K562 (cell line): ENCODE data around the gene C3orf52. TPM values are rescaled to one million over a fixed set of nuclear protein-coding genes. Genes with fewer than 3 reads are reported as not detected.

Experiments
- ATAC-seq: fragments of 200-7000 bp; cut with Tn5 transposase; 3 replicates; pipeline ENCODE4 v1.9.1; 2020; ENCODE audit warnings: moderate library complexity
- BruUV-seq: library from RNA; stranded (reverse); fragments of 400-500 nt; replicated peaks from 2 replicates; lab custom pipeline; 2021; lab: Mats Ljungman, UMichigan
- CTCF ChIA-PET: fragments of 300-600 bp; formaldehyde crosslinking; extraction: SDS; loops from one replicate; lab custom pipeline; 2021; ENCODE audit warnings: low intra/inter-chr PET ratio; lab: Yijun Ruan, JAX
- POLR2A ChIA-PET: fragments of 300-600, 350-650 bp; sonication (Branson Sonifier 250); formaldehyde crosslinking; extraction: SDS; loops from one replicate; lab custom pipeline; 2021; ENCODE audit warnings: antibody characterized with exemption, inconsistent platforms; lab: Yijun Ruan, JAX
- DNase-seq, 4 experiments: peaks; one replicate each; pipeline versions ENCODE4 v3.0.0 to v3.0.0-alpha.2; 2011 to 2018; ENCODE audit warnings: low spot score in 3 of 4, mixed read lengths in 3 of 4; ENCODE audit errors: extremely low read depth in 1 of 4
- FAIRE-seq: peaks from 2 replicates; lab custom pipeline; 2011; peaks lifted over from hg19 to GRCh38; lab: Jason Lieb, UNC
- H2AFZ ChIP-seq: 2 replicates; pipeline ENCODE4 v1.6.0; 2011; ENCODE audit warnings: low read depth, low read length, control low read depth, inconsistent platforms
- H3K27ac ChIP-seq: fragments of 200-600 bp; 3 replicates; pipeline ENCODE4 v1.8.0; 2011; ENCODE audit warnings: low read depth, mild to moderate bottlenecking, control low read depth, inconsistent platforms, low read length, moderate library complexity, mixed read lengths; ENCODE audit errors: extremely low read depth
- H3K27me3 ChIP-seq, 2 experiments: fragments of 300-600 bp in 1 of 2; 2 replicates in 1 of 2; 3 replicates in 1 of 2; pipeline versions ENCODE4 v1.6.0 to v1.8.0; 2011; ENCODE audit warnings: inconsistent platforms in 2 of 2, low read length in 2 of 2, mild to moderate bottlenecking in 1 of 2, mixed read lengths in 1 of 2, moderate library complexity in 1 of 2; ENCODE audit not compliant: control insufficient read depth in 2 of 2, insufficient read depth in 2 of 2
- H3K36me3 ChIP-seq: fragments of 300-600 bp; 3 replicates; pipeline ENCODE4 v1.8.0; 2011; ENCODE audit warnings: mild to moderate bottlenecking, low read length, inconsistent platforms; ENCODE audit not compliant: control insufficient read depth, insufficient read depth
- H3K4me1 ChIP-seq, 2 experiments: fragments of 200-600 bp in 1 of 2; replicated peaks in 1 of 2; 2 replicates in 1 of 2; 3 replicates in 1 of 2; pipeline versions ENCODE4 v1.5.1 to v1.8.0; 2011; ENCODE audit warnings: inconsistent platforms in 2 of 2, low read length in 2 of 2, mild to moderate bottlenecking in 1 of 2, mixed read lengths in 1 of 2, moderate library complexity in 1 of 2; ENCODE audit not compliant: control insufficient read depth in 2 of 2, insufficient read depth in 2 of 2
- H3K4me2 ChIP-seq: 2 replicates; pipeline ENCODE4 v1.6.1; 2011; ENCODE audit warnings: low read length, control low read depth, inconsistent platforms, mixed read lengths; ENCODE audit not compliant: insufficient read depth
- H3K4me3 ChIP-seq: fragments of 200-600 bp; sonication (generic), shearing (Covaris generic); 2 replicates; pipeline ENCODE4 v1.5.1; 2016; ENCODE audit warnings: control low read depth, inconsistent platforms
- H3K79me2 ChIP-seq: fragments of 200-600 bp; 3 replicates; pipeline ENCODE4 v1.8.0; 2011; ENCODE audit warnings: low read length, inconsistent platforms; ENCODE audit not compliant: control insufficient read depth, insufficient read depth
- H3K9ac ChIP-seq, 2 experiments: 2 replicates each; pipeline versions ENCODE4 v1.6.0 to v1.6.1; 2011; ENCODE audit warnings: low read depth in 2 of 2, low read length in 2 of 2, control low read depth in 1 of 2, inconsistent platforms in 1 of 2, mild to moderate bottlenecking in 1 of 2, mixed read lengths in 1 of 2; ENCODE audit not compliant: insufficient read depth in 1 of 2
- H3K9me1 ChIP-seq: one replicate; pipeline ENCODE4 v1.6.0; 2011; ENCODE audit warnings: inconsistent platforms, mild to moderate bottlenecking, low read length, moderate library complexity; ENCODE audit not compliant: control insufficient read depth, insufficient read depth
- H3K9me3 ChIP-seq: replicated peaks from 2 replicates; pipeline ENCODE4 v1.5.1; 2011; ENCODE audit warnings: low read depth, low read length, inconsistent platforms; ENCODE audit not compliant: control insufficient read depth, insufficient read depth
- H4K20me1 ChIP-seq: replicated peaks from 2 replicates; pipeline ENCODE4 v1.6.1; 2011; ENCODE audit warnings: low read length, inconsistent platforms, mixed read lengths; ENCODE audit not compliant: control insufficient read depth, insufficient read depth
- AFF4 ChIP-seq: sonication (generic); formaldehyde crosslinking; IDR thresholded peaks from 2 replicates; pipeline ENCODE4 v1.8.0; 2023; ENCODE audit warnings: mild to moderate bottlenecking, missing genetic modification reagents
- CBFA2T2 ChIP-seq: fragments of 450-650 bp; conservative IDR thresholded peaks from 2 replicates; pipeline ENCODE4 v1.6.1; 2017; ENCODE audit warnings: mild to moderate bottlenecking
- CGGBP1 ChIP-seq: fragments of 250-450 bp; sonication (Bioruptor Pico); IDR thresholded peaks from 2 replicates; pipeline ENCODE4 v1.9.0; 2021; ENCODE audit warnings: mild to moderate bottlenecking
- E2F6 ChIP-seq, 2 experiments: IDR thresholded peaks; 2 replicates each; pipeline ENCODE4 v1.6.1; 2011; ENCODE audit warnings: borderline replicate concordance in 1 of 2, control low read depth in 1 of 2, low read depth in 1 of 2, low read length in 1 of 2, mild to moderate bottlenecking in 1 of 2, mixed read lengths in 1 of 2, moderate library complexity in 1 of 2; ENCODE audit not compliant: insufficient read depth in 1 of 2, insufficient read length in 1 of 2, poor library complexity in 1 of 2, severe bottlenecking in 1 of 2; ENCODE audit errors: extremely low read depth in 1 of 2
- LCOR ChIP-seq: sonication (generic); formaldehyde crosslinking; IDR thresholded peaks from 2 replicates; pipeline ENCODE4 v1.8.0; 2022; ENCODE audit warnings: mild to moderate bottlenecking, missing genetic modification reagents
- MEF2A ChIP-seq: IDR thresholded peaks from 2 replicates; pipeline ENCODE4 v1.6.1; 2011; ENCODE audit warnings: low read depth, mild to moderate bottlenecking, low read length, moderate library complexity; ENCODE audit not compliant: control insufficient read depth
- RBM25 ChIP-seq: fragments of 200-400 bp; formaldehyde crosslinking; IDR thresholded peaks from 2 replicates; pipeline ENCODE4 v1.6.1; 2018; ENCODE audit warnings: low read length, low read depth, moderate library complexity; ENCODE audit not compliant: severe bottlenecking
- SNRNP70 ChIP-seq: fragments of 200-400 bp; formaldehyde crosslinking; optimal IDR thresholded peaks from 2 replicates; pipeline ENCODE3; 2017; ENCODE audit warnings: low read depth, low read length
- STAT5B ChIP-seq: fragments of 250-450 bp; sonication (Bioruptor Pico); IDR thresholded peaks from 2 replicates; pipeline ENCODE4 v1.8.0; 2021; ENCODE audit warnings: mild to moderate bottlenecking, inconsistent platforms
- TSC22D4 ChIP-seq: fragments of 450-650 bp; IDR thresholded peaks from 2 replicates; pipeline ENCODE4 v1.6.1; 2016; ENCODE audit warnings: missing genetic modification characterization, missing biosample characterization, control low read depth
- ZFP36 ChIP-seq: fragments of 150-350 bp; IDR thresholded peaks from 2 replicates; pipeline ENCODE4 v1.6.1; 2018; ENCODE audit warnings: low read length, low read depth; ENCODE audit not compliant: partially characterized antibody
- ZNF395 ChIP-seq: fragments of 200-800 bp; sonication (Bioruptor generic); IDR thresholded peaks from 2 replicates; pipeline ENCODE4 v1.6.1; 2017; ENCODE audit warnings: missing genetic modification characterization, missing compliant biosample characterization
- WGBS: fragments of 100-300 bp; shearing (Covaris generic); methylation state at CpG from one replicate; pipeline ENCODE4 v1.1.6; 2016; ENCODE audit warnings: low coverage, mixed read lengths; ENCODE audit not compliant: insufficient coverage; ENCODE audit errors: missing lambda C conversion rate; 5-methylcytosine and 5-hydroxymethylcytosine counted together
- in situ Hi-C: fragments of 300-500 bp; cut with MboI; formaldehyde crosslinking; loops from 4 replicates; pipeline ENCODE4 v1.15.0; 2018; ENCODE audit warnings: inconsistent platforms, mixed read lengths
- intact Hi-C: fragments of 100-400 bp; cut with micrococcal nuclease; formaldehyde crosslinking; loops from 2 replicates; pipeline ENCODE4 v1.14.2; 2022
- polyA plus RNA-seq, 8 experiments: library from polyadenylated mRNA; depleted of rRNA in 4 of 8; stranded (reverse) in 5 of 8; unstranded in 3 of 8; fragments of >200 nt; fragmentation: Nextera tagmentation in 2 of 8; fragmentation: Illumina TruSeq in 1 of 8; extraction: Ambion mirVana in 2 of 8; extraction: Trizol in 1 of 8; gene quantifications; 2 replicates each; pipeline versions ENCODE4 v1.2.1 to v1.2.3, GENCODE V29; 2011 to 2014; ENCODE audit warnings: inconsistent platforms in 1 of 8, missing spikeins in 1 of 8
- total RNA-seq, 7 experiments: library from RNA; depleted of rRNA in 6 of 7; stranded (reverse); fragments of >200 nt in 6 of 7; fragmentation: Illumina TruSeq in 2 of 7; extraction: Trizol in 2 of 7; gene quantifications; 2 replicates each; pipeline versions ENCODE4 v1.2.1 to v1.2.3, GENCODE V29; 2011 to 2021; ENCODE audit warnings: low replicate concordance in 1 of 7

Gene C3orf52
- total and polyA plus RNA-seq, 9 of the 15 experiments (the other 6 are each of a cell fraction or from before 2014, with no cell fraction given): 2.8 to 6.1 (median 3.8) TPM

GRCh38 chr3:112132088-112132487, 45.9 kb downstream of the C3orf52 start (continued):
- no peak for TF ChIP-seq ZNF395 (CRISPR knock-in tag)
- no peak for TF ChIP-seq MEF2A
- TF ChIP-seq STAT5B: no peak
- no peak for TF ChIP-seq LCOR (CRISPR knock-in tag)
- TF ChIP-seq TSC22D4 (tag): no peak
- no peak for TF ChIP-seq RBM25
- TF ChIP-seq SNRNP70: no peak
- no peak for TF ChIP-seq CBFA2T2

GRCh38 chr3:112132554-112132953, 46.4 kb downstream of the C3orf52 start:
- in situ Hi-C loops: no loop called here
- H3K4me3 ChIP-seq: no peak overlapping the region
- H3K4me2 ChIP-seq: no peak overlapping the region
- no peaks in the 10 kb centered on the region for H4K20me1 ChIP-seq
- H3K4me1 ChIP-seq: peaks cover 0 to 7% of the 10 kb centered on the region in 2 experiments; a peak in 1 of 5 replicates
- H3K9me1 ChIP-seq: no peaks in the 10 kb centered on the region
- FAIRE-seq (no peak), DNase-seq (no peak), ATAC-seq (no peak)
- H3K36me3 ChIP-seq: no peaks in the 10 kb centered on the region
- H3K27ac ChIP-seq: no peak overlapping the region
- no peaks in the 10 kb centered on the region for H3K27me3 ChIP-seq
- intact Hi-C loops: loop anchor here (10.0 kb wide), 1 partner anchor 142 kb away; no protein-coding TSS in a partner anchor
- no peak overlapping the region for H2AFZ ChIP-seq
- H3K9ac ChIP-seq: no peak overlapping the region
- ChIA-PET POLR2A (no interaction called here), CTCF (no interaction called here)
- H3K79me2 ChIP-seq: no peaks in the 10 kb centered on the region
- no TSS peak for BruUV-seq
- 0% methylated on average over 1 of the region's 1 CpG for whole genome bisulfite sequencing
- H3K9me3 ChIP-seq: no peaks in the 10 kb centered on the region
- TF ChIP-seq ZFP36: no peak
- TF ChIP-seq CGGBP1 (CRISPR knock-in tag): no peak
- TF ChIP-seq AFF4 (CRISPR knock-in tag): no peak
- TF ChIP-seq E2F6 (IDR thresholded peaks at IDR 0.05; ENCODE audit: borderline replicate concordance in 1 of 2, extremely low read depth in 1 of 2, insufficient read depth in 1 of 2, insufficient read length in 1 of 2, low read depth in 1 of 2, low read length in 1 of 2, poor library complexity in 1 of 2, severe bottlenecking in 1 of 2): no peak
